HG02678 (cell line): Measurements from ENCODE around the gene NFATC2.

Experiments used
- ATAC-seq: cut with Tn5 transposase; IDR thresholded peaks from one replicate; pipeline ENCODE4 v1.9.1; 2021; ENCODE audit warnings: mild to moderate bottlenecking, moderate library complexity; ENCODE audit not compliant: unreplicated experiment

NFATC2 gene

DNA sequence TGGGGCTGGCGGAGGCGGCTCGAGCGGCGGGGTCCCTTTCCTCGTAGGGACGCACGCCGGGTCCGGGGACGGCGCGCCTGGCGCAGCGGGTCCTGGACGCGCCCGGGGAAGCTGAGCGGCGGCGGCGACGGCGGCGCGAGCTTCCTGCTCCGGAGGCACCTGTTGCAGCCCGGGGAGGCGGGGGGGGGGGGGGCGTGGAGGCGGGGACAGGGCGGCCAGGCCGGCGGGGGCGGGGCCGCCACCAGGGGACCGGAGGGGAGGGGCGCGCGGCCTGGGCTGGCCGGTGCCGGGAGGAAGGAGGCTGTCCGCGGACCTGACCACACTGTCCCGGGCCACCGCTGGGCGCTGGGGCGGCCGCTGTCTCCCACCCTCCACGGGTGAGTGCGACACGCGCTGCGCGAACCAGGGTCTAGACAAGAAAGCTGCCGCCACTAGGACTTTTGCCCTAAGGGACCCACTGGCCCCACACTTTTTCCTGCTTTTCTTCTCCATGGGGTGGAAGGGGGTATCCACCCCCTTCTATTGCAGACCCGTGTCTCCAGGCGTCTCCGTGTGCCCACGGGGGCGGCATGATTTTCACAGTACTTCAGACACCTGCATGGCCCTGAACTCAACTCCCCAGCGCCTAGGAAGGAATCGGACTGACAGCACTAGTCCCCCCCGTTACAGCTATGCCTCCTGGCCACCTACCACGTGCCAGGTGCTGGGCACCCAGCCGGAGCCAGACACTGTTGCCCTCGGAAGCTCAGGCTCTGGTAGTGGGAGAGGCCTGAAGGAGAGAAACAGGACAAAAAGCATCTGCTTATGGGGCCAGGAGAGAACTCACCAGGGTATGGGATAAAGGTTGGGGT, at the start of gene NFATC2:
Gene NFATC2 (minus strand): TSS at position 149 of the 851 bp plus-strand sequence. CDS start 220 bp downstream, outside the sequence.
- peak; percentile 31 for ATAC-seq

- ATAC-seq, result no peak
These were observed 49.4 kb upstream of the NFATC2 start for GRCh38 chr20:51591871-51592270.

DNA sequence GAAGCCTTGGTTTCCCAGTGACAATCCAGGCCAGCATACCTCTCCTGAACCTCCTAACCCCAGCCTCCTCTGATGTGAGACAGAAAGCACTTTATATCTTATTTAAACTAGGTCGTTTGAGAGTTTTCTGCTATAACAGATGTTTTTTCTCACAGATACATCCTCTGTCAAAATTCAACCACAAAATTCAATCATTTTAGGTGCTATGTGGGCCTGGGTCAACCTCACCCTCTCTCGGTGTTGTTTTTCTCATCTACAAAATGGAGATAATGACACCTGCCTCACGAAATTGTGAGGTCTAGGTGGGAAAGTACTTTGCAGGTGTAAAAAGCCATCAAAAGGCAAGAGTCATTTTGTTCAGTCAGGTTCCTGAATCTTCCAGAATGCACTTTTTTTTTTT, 46.2 kb upstream of the NFATC2 start:
- ATAC-seq, result no peak

DNA sequence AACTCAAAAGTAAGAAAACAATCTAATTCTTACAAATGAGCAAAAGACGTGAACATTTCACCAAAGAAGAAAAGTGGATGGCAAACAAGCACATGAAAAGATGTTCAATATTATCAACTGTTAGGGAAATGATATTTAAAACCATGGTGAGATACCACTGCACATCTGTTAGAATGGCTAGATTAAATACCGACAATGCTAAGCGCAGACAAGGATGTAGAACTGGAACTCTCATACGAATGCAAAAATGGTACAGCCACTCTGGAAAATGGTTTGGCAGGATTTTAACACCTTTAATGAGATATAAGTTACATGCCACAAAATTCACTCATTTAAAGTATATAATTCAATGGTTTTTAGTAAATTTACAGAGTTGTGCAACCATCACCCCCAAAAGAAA, 44.6 kb upstream of the NFATC2 start:
- ATAC-seq, result no peak

- ATAC-seq, result no peak
These were observed 43.5 kb upstream of the NFATC2 start for GRCh38 chr20:51586005-51586440.

GRCh38 chr20:51585148-51585547, 42.6 kb upstream of the NFATC2 start:
- no peak for ATAC-seq

- ATAC-seq, result no peak
These were observed 42.2 kb upstream of the NFATC2 start for GRCh38 chr20:51584737-51585136.

GRCh38 chr20:51584116-51584515, 41.6 kb upstream of the NFATC2 start:
- ATAC-seq, result no peak

DNA sequence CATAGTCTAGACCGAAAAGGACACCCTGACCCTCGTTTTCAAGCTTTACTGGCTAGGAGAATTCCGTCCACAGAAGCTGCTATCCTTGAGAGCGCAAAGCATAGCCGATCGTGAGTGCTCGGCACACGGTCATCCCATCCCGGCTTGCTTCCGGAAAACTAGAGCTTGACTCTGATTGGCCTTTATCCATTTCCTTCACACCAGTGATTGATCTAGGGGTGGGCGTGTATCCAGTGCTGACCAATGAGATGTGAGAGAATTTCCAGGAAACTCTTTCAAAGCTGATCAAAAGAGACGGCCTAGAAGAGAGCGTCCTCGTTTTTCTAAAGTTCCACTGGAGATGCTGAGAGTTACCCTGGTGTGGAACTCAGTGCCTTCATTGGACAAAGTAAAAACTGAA, 41.0 kb upstream of the NFATC2 start:
- ATAC-seq, result no peak

GRCh38 chr20:51583073-51583472, 40.6 kb upstream of the NFATC2 start:
- no peak for ATAC-seq

GRCh38 chr20:51581571-51581970, 39.1 kb upstream of the NFATC2 start:
- ATAC-seq, result no peak

DNA sequence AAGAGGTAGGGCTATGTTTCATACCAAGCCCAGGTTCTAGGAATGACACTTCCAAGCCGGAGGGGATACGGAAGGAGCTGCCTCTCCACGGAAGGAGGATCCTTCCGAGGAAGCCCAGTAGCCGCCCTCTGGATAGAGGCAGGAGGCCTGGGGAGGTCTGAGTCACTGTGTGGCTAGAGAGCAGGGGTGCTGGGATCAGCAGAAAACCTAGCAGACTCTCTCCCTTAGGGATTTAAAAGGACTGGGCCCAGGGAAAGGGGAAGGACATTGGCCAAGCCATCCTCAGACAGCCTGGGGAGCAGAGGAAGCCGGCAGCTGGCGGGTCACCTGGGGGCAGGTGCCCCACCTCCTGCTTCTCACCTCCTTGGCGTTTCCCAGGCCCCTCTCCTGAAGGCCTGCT, 36.6 kb upstream of the NFATC2 start:
- no peak for ATAC-seq

GRCh38 chr20:51578145-51578459, 35.6 kb upstream of the NFATC2 start:
- ATAC-seq, result no peak

GRCh38 chr20:51577432-51578144, 35.1 kb upstream of the NFATC2 start:
- no peak for ATAC-seq

DNA sequence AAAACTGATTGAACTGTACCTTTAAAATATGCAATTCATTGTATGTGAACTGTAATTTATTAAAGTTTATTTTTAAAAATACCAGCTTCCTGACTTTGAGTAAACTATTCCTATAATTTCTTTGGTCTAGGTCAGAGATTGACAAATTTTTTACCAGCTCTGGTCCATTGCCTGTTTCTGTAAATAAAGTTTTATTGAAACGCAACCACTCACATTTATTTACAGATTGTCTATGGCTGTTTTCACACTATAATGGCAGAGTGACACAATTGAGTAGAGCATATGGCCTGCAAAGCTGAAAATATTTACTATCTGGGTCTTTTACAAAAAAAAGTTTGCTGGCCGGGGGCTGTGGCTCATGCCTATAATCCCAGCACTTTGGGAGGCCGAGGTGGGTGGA, 33.0 kb upstream of the NFATC2 start:
- no peak for ATAC-seq

DNA sequence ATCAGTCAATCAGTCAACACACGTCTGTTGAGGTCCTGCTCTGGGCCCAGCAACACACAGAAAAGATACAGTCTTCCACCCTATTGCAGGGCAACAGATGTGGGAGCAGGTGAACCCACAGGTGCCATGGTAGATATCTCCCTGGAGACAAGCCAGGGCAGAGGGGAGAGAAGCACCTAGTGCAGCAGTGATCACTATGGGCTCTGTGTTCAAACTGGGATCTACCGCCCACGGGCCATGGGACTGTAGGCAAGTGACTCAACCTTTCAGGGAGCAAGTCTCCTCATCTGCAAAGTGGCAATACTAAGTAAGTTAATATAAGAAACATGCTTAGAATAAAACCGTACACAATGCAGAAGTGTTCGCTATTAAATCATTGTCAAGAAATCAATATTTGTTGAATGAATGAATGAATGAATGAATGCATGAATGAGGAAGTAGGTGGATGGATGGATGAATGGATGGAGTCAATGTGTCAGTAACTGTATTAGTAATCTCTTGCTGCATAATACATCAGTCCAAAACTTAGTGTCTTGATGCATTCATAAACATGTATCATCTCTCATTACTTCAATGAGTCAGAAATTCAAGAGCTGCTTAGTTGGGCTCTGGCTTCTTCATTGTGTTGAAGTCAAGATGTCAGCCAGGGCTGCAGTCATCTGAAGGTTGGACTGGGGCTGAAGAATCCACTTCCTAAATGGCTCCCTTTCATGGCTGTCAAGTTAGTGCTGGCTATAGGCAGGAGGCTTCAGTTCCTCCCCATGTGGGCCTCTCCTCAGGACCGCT, 31.9 kb upstream of the NFATC2 start:
- no peak for ATAC-seq

DNA sequence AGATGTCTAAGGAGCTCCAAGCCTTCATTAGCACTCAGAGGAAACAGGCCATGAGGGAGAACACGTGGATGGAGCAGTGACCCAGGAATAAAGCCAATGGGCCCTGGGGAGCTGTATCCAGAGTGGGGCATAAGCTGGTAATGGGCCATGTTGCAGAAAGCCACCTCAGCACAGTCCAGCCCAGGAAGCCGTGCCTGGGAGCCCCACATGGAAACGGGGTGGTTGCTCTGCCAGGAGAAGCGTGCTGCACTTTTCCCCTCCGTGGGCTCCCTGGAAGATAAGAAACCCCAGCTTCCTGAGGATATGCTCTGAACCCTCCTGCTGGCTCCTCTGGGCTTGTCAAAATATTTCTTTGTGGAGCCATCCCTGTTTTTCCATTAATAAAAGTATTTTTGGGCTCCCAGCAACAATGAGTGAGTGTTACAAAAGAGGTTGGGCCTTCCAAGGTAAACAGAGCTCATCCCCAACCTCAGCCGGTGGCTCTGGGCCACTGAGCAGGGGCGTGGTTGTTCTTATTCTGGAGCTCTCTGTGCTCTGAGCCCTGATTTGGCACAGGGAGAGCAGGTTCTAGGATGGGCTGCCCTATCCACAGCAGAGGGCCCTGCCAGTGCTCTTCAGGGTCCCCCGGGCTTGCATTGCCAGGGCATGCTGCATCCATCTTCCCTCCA, 31.2 kb upstream of the NFATC2 start:
- no peak for ATAC-seq

- no peak for ATAC-seq
These were observed 28.9 kb upstream of the NFATC2 start for GRCh38 chr20:51571460-51571794.

DNA sequence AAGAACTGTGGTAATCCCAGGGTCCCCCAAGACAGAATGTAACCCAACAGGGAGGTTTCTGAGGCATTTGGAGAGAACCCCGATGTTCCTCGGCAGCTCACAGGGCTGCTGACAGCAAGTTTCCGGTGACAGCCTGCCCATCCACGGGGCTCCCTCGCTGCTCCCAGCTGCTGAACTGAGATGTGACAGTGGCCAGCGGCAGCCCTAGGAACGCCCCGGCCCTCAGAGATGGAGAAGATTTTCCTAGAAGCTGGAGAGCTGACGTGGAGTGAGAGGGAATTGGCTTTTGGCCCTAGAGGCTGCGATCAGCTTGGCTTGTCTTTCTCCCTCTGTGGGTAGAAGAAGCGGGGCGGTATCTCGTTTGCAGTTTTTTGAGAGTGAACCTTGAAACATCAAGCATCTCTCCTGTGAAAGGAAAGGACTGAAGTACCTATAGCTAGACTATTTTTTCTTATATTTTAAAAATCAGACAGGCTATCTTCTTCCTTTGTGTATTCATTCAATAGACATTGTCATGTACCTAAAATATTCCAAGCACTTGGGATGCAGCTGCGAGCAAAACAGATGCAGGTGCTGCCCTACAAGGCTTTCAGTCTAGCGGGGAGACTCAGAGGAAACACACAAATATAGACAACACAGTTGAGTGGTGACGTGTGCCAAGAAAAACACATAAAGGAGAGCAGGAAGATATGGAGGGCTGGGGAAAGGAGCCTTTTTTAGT, 28.4 kb upstream of the NFATC2 start:
- ATAC-seq, result no peak
